HG02642 (cell line): ENCODE data around the gene SMIM10.
A peak's percentile ranks its signal among the peaks of the same experiment; 100 is the strongest.
"Not testable (repeated sequence)": the region's sequence is repeated elsewhere in the genome, so short reads cannot be mapped to it uniquely, and the experiment has no call there.

Experiments
- ATAC-seq: cut with Tn5 transposase; IDR thresholded peaks from one replicate; pipeline ENCODE4 v1.9.1; 2021; ENCODE audit warnings: mild to moderate bottlenecking; ENCODE audit not compliant: unreplicated experiment, poor library complexity

SMIM10 gene

DNA sequence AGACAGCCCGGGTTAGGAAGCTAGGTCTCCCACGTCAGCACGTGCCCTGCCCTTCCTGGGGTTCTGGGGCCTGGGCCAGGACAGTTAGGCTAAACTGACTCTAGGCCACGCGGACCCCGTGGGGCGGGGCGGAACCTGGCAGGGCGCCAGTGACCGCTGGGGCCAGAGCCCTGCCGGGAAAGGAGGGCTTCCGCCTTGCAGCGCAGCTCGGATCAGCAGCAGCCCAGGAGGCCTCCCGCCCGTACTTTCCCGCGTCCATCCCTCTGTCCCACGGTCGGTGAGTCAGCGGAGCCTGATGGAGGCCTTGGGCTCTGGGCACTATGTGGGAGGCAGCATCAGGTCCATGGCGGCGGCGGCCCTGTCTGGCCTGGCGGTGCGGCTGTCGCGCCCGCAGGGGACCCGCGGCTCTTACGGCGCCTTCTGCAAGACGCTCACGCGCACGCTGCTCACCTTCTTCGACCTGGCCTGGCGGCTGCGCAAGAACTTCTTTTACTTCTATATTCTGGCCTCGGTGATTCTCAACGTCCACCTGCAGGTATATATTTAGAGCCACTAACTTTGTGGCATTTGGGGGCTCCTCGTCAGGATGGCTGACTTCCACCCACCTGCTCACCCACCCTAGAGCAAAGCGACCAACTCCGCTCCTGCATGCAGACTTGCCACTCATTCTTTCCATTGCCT, at the start of gene SMIM10:
Gene SMIM10, plus strand, starts transcription at position 191 of the 681 bp plus-strand sequence. Its CDS starts 105 bp downstream, at position 296.
- ATAC-seq, result no peak

GRCh38 chrX:134946364-134946763, 44.4 kb upstream of the SMIM10 start:
- not testable (repeated sequence) for ATAC-seq

GRCh38 chrX:134948333-134949241, 42.2 kb upstream of the SMIM10 start:
- no peak for ATAC-seq

DNA sequence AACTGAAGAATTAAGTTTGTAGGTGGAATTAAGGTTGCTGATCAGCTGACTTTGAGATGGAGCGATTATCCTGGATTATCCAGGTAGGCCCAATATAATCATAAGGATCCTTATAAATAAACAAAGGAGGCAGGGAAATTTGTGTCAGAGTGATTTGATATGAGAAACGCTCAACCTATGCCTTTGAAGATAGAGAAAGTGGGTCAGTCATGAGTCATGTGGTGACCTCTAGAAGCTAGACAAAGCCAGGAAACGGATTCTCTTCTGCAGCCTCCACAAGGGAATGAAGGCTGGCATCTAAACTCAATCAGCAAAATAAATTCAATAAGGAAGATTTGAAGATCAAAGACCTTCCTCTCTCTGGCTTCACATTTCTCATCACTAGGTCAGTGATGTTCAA, 41.5 kb upstream of the SMIM10 start:
- no peak for ATAC-seq

- no peak for ATAC-seq
These were observed 33.0 kb upstream of the SMIM10 start for GRCh38 chrX:134957836-134958235.

GRCh38 chrX:134960366-134960765, 30.4 kb upstream of the SMIM10 start:
- ATAC-seq, result not testable (repeated sequence)

GRCh38 chrX:134963041-134963440, 27.8 kb upstream of the SMIM10 start:
- no peak for ATAC-seq

GRCh38 chrX:134969726-134970125, 21.1 kb upstream of the SMIM10 start:
- no peak for ATAC-seq

DNA sequence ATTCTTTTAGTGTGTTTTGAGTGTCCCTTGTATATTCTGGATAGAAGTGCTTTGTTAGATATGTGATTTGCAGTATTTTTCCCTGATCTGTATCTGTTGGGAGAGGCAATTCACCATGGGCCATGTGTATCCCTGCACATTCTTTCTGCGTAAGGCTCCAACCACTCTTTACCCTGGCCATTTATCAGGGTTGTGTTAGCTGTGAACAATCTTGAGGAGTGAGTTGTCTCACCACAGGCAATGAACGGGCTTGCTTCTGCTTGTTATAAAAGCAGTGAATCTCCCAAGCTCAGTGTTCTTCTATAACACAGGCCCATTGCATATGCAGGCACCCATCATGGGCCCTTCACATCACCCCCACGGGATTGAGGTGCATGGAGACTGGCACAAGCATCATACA, 18.9 kb upstream of the SMIM10 start:
- no peak for ATAC-seq

- no peak for ATAC-seq
These were observed 15.3 kb upstream of the SMIM10 start for GRCh38 chrX:134975516-134975915.

GRCh38 chrX:134981910-134982309, 8.9 kb upstream of the SMIM10 start:
- no peak for ATAC-seq

DNA sequence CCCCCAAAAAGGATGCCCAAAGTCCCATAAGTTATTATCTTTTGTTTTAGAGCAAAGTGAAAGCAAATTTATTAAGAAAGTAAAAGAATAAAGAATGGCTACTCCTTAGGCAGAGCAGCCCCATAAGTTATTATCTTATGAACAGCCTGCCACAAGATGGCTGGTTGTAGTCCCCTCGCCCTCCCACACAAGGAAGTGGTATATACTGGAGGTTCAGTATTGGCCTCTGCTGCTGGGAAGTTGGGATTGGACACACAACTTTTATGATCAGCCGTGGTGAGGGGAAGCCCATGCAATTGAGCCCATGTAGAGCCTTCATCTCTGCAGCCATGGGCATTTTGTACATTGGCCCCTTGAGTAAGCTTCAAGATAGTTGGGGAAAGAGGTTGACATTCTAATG, 8.0 kb upstream of the SMIM10 start:
- no peak for ATAC-seq

DNA sequence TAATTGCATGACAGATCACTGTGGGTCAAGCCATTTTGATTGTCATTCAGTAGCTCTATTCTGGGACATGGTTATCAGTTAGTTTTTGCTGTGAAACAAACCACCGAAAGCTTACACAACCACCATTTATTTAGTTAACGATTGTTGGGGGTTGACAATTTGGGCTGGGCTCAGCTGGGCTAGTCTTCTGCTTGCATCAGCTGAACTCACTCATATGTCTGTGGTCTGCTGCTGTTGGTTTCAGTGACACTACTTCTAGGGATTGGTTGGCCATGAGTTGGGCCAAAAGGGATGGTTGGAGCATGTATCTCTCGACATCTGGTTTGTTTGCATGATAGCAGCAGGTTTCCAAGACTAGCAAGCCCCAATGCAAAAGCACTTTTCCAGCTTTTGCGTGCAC, 5.3 kb upstream of the SMIM10 start:
- ATAC-seq, result no peak

- no peak for ATAC-seq
These were observed 353 bp upstream of the SMIM10 start for GRCh38 chrX:134990475-134990800.

GRCh38 chrX:134997646-134998045, 6.9 kb downstream of the SMIM10 start:
- ATAC-seq, result no peak

DNA sequence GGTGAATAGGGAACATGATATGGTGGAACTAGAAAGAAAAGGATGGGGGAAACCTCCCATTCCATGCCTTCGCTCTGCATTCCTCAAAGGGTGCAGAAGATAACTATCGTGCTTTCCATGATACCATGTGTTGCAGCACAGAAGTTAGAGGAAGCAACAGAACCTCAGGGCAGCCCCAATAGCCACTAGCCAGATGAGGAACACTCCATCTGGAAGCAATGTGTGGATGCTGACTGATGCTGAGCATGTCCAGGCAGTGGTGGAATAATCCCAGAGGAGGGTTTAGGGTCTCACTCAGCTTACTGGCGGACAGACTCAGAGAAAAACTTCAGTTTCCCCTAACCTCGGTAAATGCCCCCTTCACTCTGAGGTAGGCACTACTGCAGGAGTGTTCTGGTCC, 7.5 kb downstream of the SMIM10 start:
- ATAC-seq, result no peak

GRCh38 chrX:134999469-134999868, 8.7 kb downstream of the SMIM10 start:
- ATAC-seq, result no peak

GRCh38 chrX:135000516-135000915, 9.7 kb downstream of the SMIM10 start:
- ATAC-seq, result no peak

DNA sequence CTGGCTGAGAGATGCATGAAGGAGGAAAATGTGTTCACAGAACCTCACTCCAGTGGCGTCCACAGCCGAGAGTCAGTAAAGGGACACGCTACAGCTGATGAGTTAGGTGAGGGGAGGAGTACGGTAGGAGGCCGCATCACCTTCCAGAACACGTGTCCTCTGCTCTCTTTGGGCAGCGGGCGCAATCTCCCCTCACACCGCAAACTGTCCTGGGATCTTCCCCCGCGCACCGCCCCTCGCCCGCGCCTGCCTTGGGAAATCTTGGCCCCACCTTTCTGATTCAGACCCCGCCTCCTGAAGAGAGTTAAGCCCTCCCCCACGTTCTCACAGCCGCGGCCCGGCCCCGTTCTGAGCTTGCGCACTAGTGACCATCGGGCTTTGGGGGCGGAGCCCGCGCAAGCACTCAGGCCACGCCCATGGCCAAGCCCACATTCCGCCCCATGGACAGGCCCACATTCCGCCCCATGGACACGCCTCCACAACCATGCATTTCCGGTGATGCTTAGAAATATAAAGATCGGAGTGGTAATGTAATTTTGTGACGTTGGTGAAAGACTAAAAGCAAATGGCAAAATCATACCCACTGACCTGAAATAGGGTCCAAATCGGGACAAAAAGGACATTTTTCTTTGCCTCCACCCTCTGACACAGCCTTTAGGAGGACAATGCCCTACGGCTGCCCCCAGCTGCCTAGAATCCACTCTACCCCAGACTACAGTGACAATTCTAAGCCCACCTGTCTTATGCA, 13.3 kb downstream of the SMIM10 start:
- peak; percentile 97 for ATAC-seq

DNA sequence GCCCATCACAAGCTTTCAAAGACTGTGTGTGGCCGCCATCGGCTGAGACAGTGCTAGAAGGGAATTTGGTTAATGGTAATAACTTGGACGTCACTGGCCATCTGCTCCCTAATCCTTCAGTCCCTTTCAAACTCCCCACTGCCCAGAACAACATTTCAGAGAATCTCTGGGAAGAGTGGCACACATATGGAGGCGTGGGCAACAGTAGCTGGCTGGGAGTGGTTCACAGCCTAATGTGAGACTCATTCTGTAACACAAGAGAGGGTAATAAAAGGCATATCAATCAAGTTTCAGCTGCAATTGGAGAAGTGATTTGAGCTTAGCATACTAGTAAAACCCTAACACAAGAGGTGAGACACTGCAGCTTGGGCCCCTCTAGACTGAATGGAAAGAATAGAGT, 15.4 kb downstream of the SMIM10 start:
- no peak for ATAC-seq

- ATAC-seq, result no peak
These were observed 18.3 kb downstream of the SMIM10 start for GRCh38 chrX:135009057-135009610.
